PC-9 (cell line): ENCODE results near the gene SPDYE1. TPM values are rescaled to one million over a fixed set of nuclear protein-coding genes. Genes with fewer than 3 reads are reported as not detected.
A peak's percentile ranks its signal among the peaks of the same experiment; 100 is the strongest.
"Not testable (repeated sequence)": the region's sequence is repeated elsewhere in the genome, so short reads cannot be mapped to it uniquely, and the experiment has no call there.

ENCODE experiments used
- BruUV-seq: library from RNA; stranded (reverse); fragments of 400-500 nt; replicated peaks from 2 replicates; lab custom pipeline; 2021; lab: Mats Ljungman, UMichigan
- CTCF ChIA-PET: fragments of 300-600 bp; sonication (Branson Sonifier 250); formaldehyde crosslinking; loops from one replicate; lab custom pipeline; 2022; ENCODE audit warnings: antibody characterized with exemption; lab: Charles Lee
- POLR2A ChIA-PET: fragments of 300-600 bp; sonication (Branson Sonifier 250); formaldehyde crosslinking; loops from one replicate; lab custom pipeline; 2022; ENCODE audit warnings: antibody characterized with exemption; ENCODE audit not compliant: unreplicated experiment; lab: Charles Lee
- DNase-seq, 2 experiments: peaks; one replicate each; pipeline versions ENCODE4 v3.0.0 to v3.0.0-alpha.2; 2015 to 2022; ENCODE audit warnings: mixed read lengths in 1 of 2
- H2AFZ ChIP-seq: fragments of 200-600 bp; sonication (generic); 2 replicates; pipeline ENCODE4 v1.8.1; 2017; ENCODE audit warnings: antibody characterized with exemption
- H3F3A ChIP-seq: fragments of 200-600 bp; sonication (generic); 2 replicates; pipeline ENCODE4 v1.8.1; 2017; ENCODE audit warnings: antibody characterized with exemption, mild to moderate bottlenecking, low read depth; ENCODE audit not compliant: insufficient read depth
- H3K27ac ChIP-seq: fragments of 200-600 bp; sonication (generic); 2 replicates; pipeline ENCODE4 v1.6.1; 2016; ENCODE audit warnings: mixed run types
- H3K27me3 ChIP-seq: fragments of 200-600 bp; sonication (generic); 2 replicates; pipeline ENCODE4 v1.6.1; 2016; ENCODE audit warnings: low read depth, mixed run types; ENCODE audit not compliant: insufficient read depth
- H3K36me3 ChIP-seq: fragments of 200-600 bp; sonication (generic); 2 replicates; pipeline ENCODE4 v1.6.1; 2016; ENCODE audit warnings: low read depth, mixed run types
- H3K4me1 ChIP-seq: fragments of 200-600 bp; sonication (generic); replicated peaks from 2 replicates; pipeline ENCODE4 v1.6.1; 2016; ENCODE audit warnings: mixed run types; ENCODE audit not compliant: insufficient read depth
- H3K4me2 ChIP-seq: fragments of 200-600 bp; sonication (generic); 2 replicates; pipeline ENCODE4 v1.6.1; 2017; ENCODE audit warnings: mixed run types
- H3K4me3 ChIP-seq: fragments of 200-600 bp; sonication (generic); 2 replicates; pipeline ENCODE4 v1.6.1; 2016; ENCODE audit warnings: mixed run types
- H3K79me2 ChIP-seq: fragments of 200-600 bp; sonication (generic); 2 replicates; pipeline ENCODE4 v1.6.1; 2017; ENCODE audit warnings: low read depth, mixed run types
- H3K9me2 ChIP-seq: fragments of 200-600 bp; sonication (generic); 2 replicates; pipeline ENCODE4 v1.8.1; 2017; ENCODE audit warnings: mild to moderate bottlenecking; ENCODE audit not compliant: insufficient read depth
- H3K9me3 ChIP-seq: fragments of 200-600 bp; sonication (generic); 2 replicates; pipeline ENCODE4 v1.8.1; 2016; ENCODE audit warnings: low read depth; ENCODE audit not compliant: insufficient read depth
- H4K20me1 ChIP-seq: fragments of 200-600 bp; sonication (generic); 2 replicates; pipeline ENCODE4 v1.8.1; 2017; ENCODE audit not compliant: insufficient read depth
- CTCF ChIP-seq: fragments of 200-600 bp; sonication (generic); conservative IDR thresholded peaks from 2 replicates; pipeline ENCODE4 v1.6.1; 2017; ENCODE audit warnings: mixed run types, antibody characterized with exemption, mild to moderate bottlenecking, moderate library complexity
- intact Hi-C: fragments of 100-400 bp; cut with micrococcal nuclease; formaldehyde crosslinking; loops from one replicate; pipeline ENCODE4 v1.10.0; 2022; ENCODE audit not compliant: unreplicated experiment
- total RNA-seq: library from RNA; stranded (reverse); gene quantifications from 2 replicates; pipeline ENCODE4 v1.2.3, GENCODE V29; 2021

SPDYE1 gene
- total RNA-seq, 1 experiment from 2014 or later = not detected

- POLR2A ChIA-PET, CTCF ChIA-PET: not testable (repeated sequence)
Measured at GRCh38 chr7:44012081-44012480, 14.4 kb downstream of the SPDYE1 start.

GRCh38 chr7:44015090-44015489 lies 17.4 kb downstream of the SPDYE1 start:
- CTCF ChIA-PET, H3K9me2 ChIP-seq, H3K9me3 ChIP-seq, H2AFZ ChIP-seq, H3K36me3 ChIP-seq, H4K20me1 ChIP-seq, H3K4me1 ChIP-seq, H3K4me3 ChIP-seq, POLR2A ChIA-PET, H3K27me3 ChIP-seq, BruUV-seq, DNase-seq, H3K27ac ChIP-seq, H3K4me2 ChIP-seq, intact Hi-C loops, H3F3A ChIP-seq: not testable (repeated sequence)
- H3K79me2 ChIP-seq = peaks cover 20% of the 10 kb centered on the region

More at GRCh38 chr7:44012081-44012480, 14.4 kb downstream of the SPDYE1 start:
- H3K79me2 ChIP-seq, H2AFZ ChIP-seq, H3K36me3 ChIP-seq, BruUV-seq, H3K4me1 ChIP-seq, H3K27me3 ChIP-seq, H3K4me2 ChIP-seq, DNase-seq, H4K20me1 ChIP-seq, H3K9me3 ChIP-seq, H3K9me2 ChIP-seq, H3K4me3 ChIP-seq, H3F3A ChIP-seq, intact Hi-C loops, H3K27ac ChIP-seq: not testable (repeated sequence)

GRCh38 chr7:44018857-44019807 lies 21.4 kb downstream of the SPDYE1 start:
- TF ChIP-seq CTCF = peak; percentile 70
- not testable (repeated sequence) for H3K27ac ChIP-seq, H3K36me3 ChIP-seq, H3K9me3 ChIP-seq, H3K27me3 ChIP-seq, H3F3A ChIP-seq, BruUV-seq, H4K20me1 ChIP-seq, H3K9me2 ChIP-seq
- H3K4me1 ChIP-seq = peaks cover 12% of the 10 kb centered on the region
- peak; percentile 90 to 100 for DNase-seq
- H3K4me3 ChIP-seq = peak overlapping the region; percentile 76
- peak overlapping the region; percentile 76 for H2AFZ ChIP-seq
- peak overlapping the region; percentile 90 for H3K4me2 ChIP-seq
- intact Hi-C loops = loop anchor here (1.0 to 2.0 kb wide), 2 partner anchors 25 to 64 kb away; partner anchors contain the start of genes DBNL and POLM
- POLR2A ChIA-PET = interaction anchor here (0.7 to 0.8 kb wide), 2 partner anchors 205 to 563 kb away, joined by 3 read pairs; partner anchors contain the start of gene TMED4
- CTCF ChIA-PET = interaction anchor here (0.5 to 1.1 kb wide), 6 partner anchors 31 to 459 kb away, joined by 3 to 8 read pairs (median 4); no protein-coding TSS in a partner anchor
- peaks cover 20% of the 10 kb centered on the region for H3K79me2 ChIP-seq

- not testable (repeated sequence) for H3F3A ChIP-seq, H3K36me3 ChIP-seq, DNase-seq, H3K9me3 ChIP-seq, H3K27me3 ChIP-seq, BruUV-seq, H3K4me2 ChIP-seq, H3K27ac ChIP-seq, H2AFZ ChIP-seq, H4K20me1 ChIP-seq, H3K4me3 ChIP-seq, H3K9me2 ChIP-seq
- H3K79me2 ChIP-seq = peaks cover 20% of the 10 kb centered on the region
- ChIA-PET CTCF (interaction anchor here (0.5 to 1.1 kb wide), 8 partner anchors 28 to 458 kb away, joined by 3 to 8 read pairs (median 4); no protein-coding TSS in a partner anchor), POLR2A (interaction anchor here (0.8 kb wide), 1 partner anchor 562 kb away, joined by 3 read pairs; the partner anchor contains the start of gene TMED4)
- H3K4me1 ChIP-seq = peaks cover 12% of the 10 kb centered on the region
- intact Hi-C loops = loop anchor here (1.0 to 5.0 kb wide), 3 partner anchors 24 to 547 kb away; partner anchors contain the start of genes DBNL and POLM
Measured at GRCh38 chr7:44019825-44020224, 22.1 kb downstream of the SPDYE1 start.

- Histone ChIP-seq H3K79me2 (peaks cover 18% of the 10 kb centered on the region), H3K4me1 (peaks cover 12% of the 10 kb centered on the region)
- POLR2A ChIA-PET = interaction anchor here (0.7 kb wide), 1 partner anchor 463 kb away, joined by 5 read pairs; no protein-coding TSS in a partner anchor
- H3K27me3 ChIP-seq, H2AFZ ChIP-seq, H3K9me2 ChIP-seq, H4K20me1 ChIP-seq, H3K27ac ChIP-seq, H3K36me3 ChIP-seq, BruUV-seq, H3K4me2 ChIP-seq, H3K9me3 ChIP-seq, DNase-seq, H3K4me3 ChIP-seq, H3F3A ChIP-seq: not testable (repeated sequence)
- CTCF ChIA-PET = interaction anchor here (0.6 kb wide), 1 partner anchor 330 kb away, joined by 7 read pairs; no protein-coding TSS in a partner anchor
- intact Hi-C loops = loop anchor here (5.0 kb wide), 1 partner anchor 545 kb away; no protein-coding TSS in a partner anchor
Measured at GRCh38 chr7:44022069-44022468, 24.4 kb downstream of the SPDYE1 start.

- intact Hi-C loops = loop anchor here (5.0 kb wide), 1 partner anchor 544 kb away; no protein-coding TSS in a partner anchor
- H3K27me3 ChIP-seq, POLR2A ChIA-PET, H2AFZ ChIP-seq, H3K4me1 ChIP-seq, H3K9me3 ChIP-seq, H3K36me3 ChIP-seq, H4K20me1 ChIP-seq, H3K9me2 ChIP-seq, CTCF ChIA-PET, BruUV-seq, H3F3A ChIP-seq, H3K27ac ChIP-seq, H3K4me3 ChIP-seq: not testable (repeated sequence)
- Histone ChIP-seq H3K79me2 (peaks cover 10% of the 10 kb centered on the region), H3K4me2 (peak overlapping the region; percentile 15; the same call in 1 of the 2 replicates)
- DNase-seq = peak in 1 of 2 experiments; percentile 60
Measured at GRCh38 chr7:44022796-44023467, 25.2 kb downstream of the SPDYE1 start.
